ENCODE data around the gene LURAP1L. TPM values are rescaled to one million over a fixed set of nuclear protein-coding genes. Genes with fewer than 3 reads are reported as not detected.
A peak's percentile ranks its signal among the peaks of the same experiment; 100 is the strongest.

Gene LURAP1L
- total RNA-seq: 10 to 100 TPM; 26.6 to 29.8 TPM
- long read RNA-seq, transcript LURAP1L-201 (2 exons, 1,753 nt): major isoform, 40 of 48 reads
- long read RNA-seq, partial matches to known transcripts: 1 of 48 reads
- long read RNA-seq, other reads (novel, unspliced or antisense): 5 of 48 reads

GRCh38 chr9:12774861-12775678 is at the start of gene LURAP1L:
TSS of gene LURAP1L (plus strand) at chr9:12775020. CDS start at chr9:12775716, 696 bp downstream.
- intact Hi-C loops (cut with DNase I, micrococcal nuclease): loop anchor here in 1 of 2 donors (5.0 kb wide), 1 partner anchor 107 kb away; no protein-coding TSS in a partner anchor
- ATAC-seq: peak; percentile 62
- DNase-seq: peak; percentile 35 to 78

- peak; percentile 81 for ATAC-seq
- no peak for DNase-seq
- intact Hi-C loops (cut with DNase I, micrococcal nuclease): no loop called here
These were observed 48.0 kb upstream of the LURAP1L start for GRCh38 chr9:12726795-12727194.

GRCh38 chr9:12730198-12730597 is 44.6 kb upstream of the LURAP1L start:
- DNase-seq (no peak), ATAC-seq (no peak)
- intact Hi-C loops (cut with DNase I, micrococcal nuclease): no loop called here

- intact Hi-C loops (cut with DNase I, micrococcal nuclease): no loop called here
- ATAC-seq: no peak
- DNase-seq: no peak
These were observed 43.9 kb upstream of the LURAP1L start for GRCh38 chr9:12730927-12731326.

- DNase-seq: no peak
- intact Hi-C loops (cut with DNase I, micrococcal nuclease): no loop called here
- ATAC-seq: no peak
These were observed 41.8 kb upstream of the LURAP1L start for GRCh38 chr9:12732971-12733370.

DNA sequence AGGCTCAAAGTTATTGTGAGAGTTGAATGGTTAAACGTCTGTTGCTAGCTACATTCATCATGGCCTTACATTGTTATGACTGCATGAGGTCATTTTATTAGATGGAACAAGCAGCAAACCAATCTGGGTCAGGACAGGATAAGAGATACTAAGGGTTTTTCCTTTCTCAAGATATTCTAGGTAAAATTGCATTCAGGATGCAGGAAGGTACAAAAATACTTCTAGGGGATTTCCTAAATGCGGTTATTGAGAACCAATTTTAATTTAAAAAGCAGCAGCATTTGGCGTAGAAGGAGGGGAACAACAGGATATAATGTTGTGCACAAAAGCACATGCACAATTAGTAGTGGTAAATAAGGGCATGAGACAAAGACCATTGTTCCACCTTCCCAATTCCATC is 39.2 kb upstream of the LURAP1L start:
- ATAC-seq (no peak), DNase-seq (no peak)
- intact Hi-C loops (cut with DNase I, micrococcal nuclease): no loop called here

- intact Hi-C loops (cut with DNase I, micrococcal nuclease): no loop called here
- ATAC-seq: no peak
These were observed 36.9 kb upstream of the LURAP1L start for GRCh38 chr9:12737871-12738270.

GRCh38 chr9:12739014-12739652 is 35.7 kb upstream of the LURAP1L start:
- DNase-seq (no peak), ATAC-seq (no peak)
- intact Hi-C loops (cut with DNase I, micrococcal nuclease): no loop called here

More at GRCh38 chr9:12737871-12738270, 36.9 kb upstream of the LURAP1L start:
- no peak for DNase-seq

DNA sequence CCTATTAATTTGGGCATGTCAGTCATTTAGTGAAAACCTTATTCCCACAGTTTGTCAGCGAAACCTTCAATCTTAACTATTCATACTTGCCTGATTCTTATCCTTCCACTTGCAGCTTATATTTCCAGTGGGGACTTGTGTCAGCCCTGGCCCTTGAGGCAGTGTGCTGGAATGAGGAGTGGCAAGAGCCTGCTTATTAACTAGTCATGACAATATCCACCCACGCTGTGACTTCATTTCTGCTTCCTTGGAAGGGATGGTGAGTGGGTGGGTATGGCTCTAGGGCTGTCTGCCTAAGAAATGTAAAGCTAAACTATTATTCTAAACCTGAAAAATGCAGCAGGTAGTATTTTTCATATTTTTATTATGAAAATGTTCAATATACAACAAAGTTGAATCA is 34.0 kb upstream of the LURAP1L start:
- intact Hi-C loops (cut with DNase I, micrococcal nuclease): no loop called here
- DNase-seq (no peak), ATAC-seq (no peak)

DNA sequence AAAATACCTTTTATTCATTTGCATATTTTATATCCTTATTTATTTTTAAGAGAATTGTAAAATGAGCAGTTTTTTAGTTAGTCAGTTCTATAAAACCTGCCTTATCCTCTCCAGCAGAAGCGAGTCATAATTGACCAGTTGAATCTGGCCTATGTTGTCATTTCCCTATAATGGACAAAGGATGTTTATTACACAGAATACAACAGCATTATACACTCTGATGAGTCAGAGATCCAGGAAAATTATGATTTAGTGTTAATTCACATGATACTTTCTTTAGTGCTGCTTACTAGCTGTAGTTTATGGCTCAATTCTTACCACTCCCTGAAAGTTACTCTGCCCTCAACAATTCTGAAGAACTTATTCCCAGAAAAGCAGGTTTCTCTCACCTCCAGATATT is 26.8 kb upstream of the LURAP1L start:
- DNase-seq: no peak
- ATAC-seq: peak; percentile 96
- intact Hi-C loops (cut with DNase I, micrococcal nuclease): no loop called here

DNA sequence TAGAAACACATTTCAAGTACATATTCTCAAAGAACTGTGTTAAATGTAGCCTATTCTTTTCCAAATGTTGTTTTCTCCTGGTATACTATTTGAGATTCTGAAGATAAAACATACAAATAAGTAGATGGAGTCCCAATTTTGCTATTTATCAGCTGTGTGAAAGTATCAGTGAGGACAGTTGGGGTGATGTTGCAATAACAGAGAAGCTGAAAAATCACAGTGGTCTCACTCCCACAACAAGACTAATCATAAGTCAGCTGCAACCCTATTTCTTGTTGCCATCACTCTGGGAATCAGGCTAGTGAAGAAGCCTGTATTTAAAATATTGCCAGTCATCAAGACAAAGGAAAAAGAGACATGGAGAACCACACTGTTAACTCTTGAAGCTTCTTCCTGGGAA is 25.9 kb upstream of the LURAP1L start:
- intact Hi-C loops (cut with DNase I, micrococcal nuclease): no loop called here
- ATAC-seq (no peak), DNase-seq (no peak)

DNA sequence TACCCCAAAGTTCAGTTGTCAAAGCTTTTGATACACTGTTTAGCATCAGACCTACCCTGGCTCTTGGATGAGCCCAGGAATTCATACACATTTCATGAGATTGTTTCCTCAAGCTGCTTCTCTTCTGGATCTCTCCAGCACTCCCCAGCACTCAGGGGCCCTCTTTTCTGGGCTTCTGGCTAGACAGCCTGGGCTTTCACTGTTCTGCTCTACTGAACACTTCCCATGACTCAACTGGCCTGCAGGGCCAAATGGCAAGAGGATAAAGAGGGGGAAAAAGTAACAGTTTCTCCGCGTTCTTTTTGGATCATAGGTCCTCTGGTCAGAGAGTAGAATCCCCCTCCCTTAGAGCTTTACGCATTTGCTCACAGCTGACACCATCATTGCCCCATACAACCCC is 20.9 kb upstream of the LURAP1L start:
- ATAC-seq: no peak
- DNase-seq: no peak
- intact Hi-C loops (cut with DNase I, micrococcal nuclease): no loop called here

- ATAC-seq: peak; percentile 37
- intact Hi-C loops (cut with DNase I, micrococcal nuclease): no loop called here
These were observed 15.1 kb upstream of the LURAP1L start for GRCh38 chr9:12759761-12760160.

GRCh38 chr9:12760758-12761157 is 14.1 kb upstream of the LURAP1L start:
- peak; percentile 71 for ATAC-seq
- intact Hi-C loops (cut with DNase I, micrococcal nuclease): no loop called here

More at GRCh38 chr9:12759761-12760160, 15.1 kb upstream of the LURAP1L start:
- no peak for DNase-seq

DNA sequence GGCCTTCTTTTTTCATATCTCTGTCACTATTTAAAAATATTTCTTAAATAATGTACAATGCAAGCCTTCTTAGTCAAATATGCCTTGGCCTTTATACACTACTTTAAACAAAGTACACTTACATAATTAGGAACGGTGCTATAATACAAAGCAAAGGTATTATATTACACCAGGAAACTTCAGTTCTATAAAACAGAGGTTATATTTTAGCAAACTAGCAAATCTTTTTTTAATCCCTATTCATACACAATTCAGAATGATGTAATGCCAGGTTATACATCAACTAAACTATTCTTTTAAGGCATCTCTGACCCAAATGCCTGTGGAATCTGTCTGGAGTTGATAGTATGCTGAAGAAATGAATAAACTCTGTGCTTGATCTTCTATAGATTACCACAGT is 10.7 kb upstream of the LURAP1L start:
- intact Hi-C loops (cut with DNase I, micrococcal nuclease): no loop called here
- DNase-seq (no peak), ATAC-seq (peak; percentile 80)

More at GRCh38 chr9:12760758-12761157, 14.1 kb upstream of the LURAP1L start:
- DNase-seq: no peak

DNA sequence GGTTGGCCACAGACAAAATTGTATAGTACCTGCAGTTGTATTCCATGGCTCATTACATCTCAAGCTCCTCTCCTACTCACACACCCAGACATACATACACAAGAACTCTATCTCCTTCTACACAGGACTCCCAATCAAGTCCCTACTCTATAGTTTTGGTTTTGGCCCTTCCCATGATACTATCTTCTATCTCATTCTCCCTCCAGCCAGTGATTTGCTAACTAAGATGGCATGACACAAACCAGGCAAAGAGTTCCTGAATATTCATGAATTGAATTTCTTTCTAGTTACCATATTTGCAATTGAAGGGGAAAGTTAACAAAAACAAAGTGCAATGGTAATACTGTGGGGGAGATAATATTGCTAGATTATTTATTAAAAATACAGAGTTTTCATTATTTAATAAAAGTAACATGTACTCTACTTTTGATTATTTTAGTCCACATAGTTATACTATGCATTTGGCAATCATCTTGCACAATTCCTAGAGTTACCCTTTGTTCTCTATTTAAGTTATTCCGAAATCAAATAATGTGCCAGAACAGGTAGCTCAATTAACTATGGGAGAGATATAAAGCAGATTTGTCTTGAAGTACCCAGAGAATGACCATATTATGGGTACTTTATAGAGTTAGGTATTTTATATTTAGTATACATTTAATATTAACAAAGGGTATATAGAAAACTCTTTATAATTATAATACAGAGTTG is 9.6 kb upstream of the LURAP1L start:
- intact Hi-C loops (cut with DNase I, micrococcal nuclease): no loop called here
- ATAC-seq: peak; percentile 16
- no peak for DNase-seq

- ATAC-seq: peak; percentile 21
- peak in 1 of 2 donors; percentile 7 for DNase-seq
These were observed 8.5 kb upstream of the LURAP1L start for GRCh38 chr9:12766357-12766756.

DNA sequence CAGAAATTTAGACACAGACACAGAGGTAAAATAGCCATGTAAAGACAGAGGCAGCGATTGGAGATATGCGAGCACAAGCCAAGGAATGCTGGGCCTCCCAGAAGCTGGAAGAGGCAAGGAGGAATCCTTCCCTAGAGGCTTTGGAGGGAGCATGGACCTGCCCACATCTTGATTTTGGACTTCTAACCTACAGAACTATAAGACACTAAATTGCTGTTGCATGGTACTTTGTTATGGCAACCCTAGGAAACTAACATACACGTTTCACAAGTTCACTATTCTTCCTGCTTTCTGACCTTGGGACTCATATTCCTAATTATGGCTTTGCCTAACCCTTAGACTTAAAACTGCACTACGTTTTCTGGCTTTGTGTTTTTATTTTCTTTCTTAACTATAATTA is 4.6 kb upstream of the LURAP1L start:
- intact Hi-C loops (cut with DNase I, micrococcal nuclease): no loop called here
- peak; percentile 78 for ATAC-seq
- DNase-seq: no peak

More at GRCh38 chr9:12766357-12766756, 8.5 kb upstream of the LURAP1L start:
- intact Hi-C loops (cut with DNase I, micrococcal nuclease): no loop called here

DNA sequence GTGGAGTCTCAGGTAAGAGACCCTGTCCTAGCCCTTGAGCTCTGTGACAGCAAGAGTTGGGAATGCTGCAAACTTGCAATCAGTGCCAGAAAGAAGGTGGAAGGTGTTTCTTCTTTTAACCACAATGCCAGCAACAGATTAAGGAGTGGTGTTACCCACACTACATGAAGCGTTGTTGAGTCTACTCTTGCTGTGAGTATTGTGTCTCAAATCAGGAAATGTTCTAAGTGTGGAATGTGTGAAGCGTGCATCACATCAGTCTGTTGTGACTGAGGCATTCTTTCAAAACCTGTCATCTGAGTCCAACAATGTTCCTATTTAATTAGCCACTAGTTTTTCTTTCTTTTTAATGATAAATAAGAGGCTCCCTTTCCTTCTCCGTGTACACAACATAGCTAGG is 2.9 kb upstream of the LURAP1L start:
- intact Hi-C loops (cut with DNase I, micrococcal nuclease): no loop called here
- ATAC-seq (no peak), DNase-seq (no peak)

All from left colon (tissue), 2 donors.